ENCODE results near the gene ARHGAP24. TPM values are rescaled to one million over a fixed set of nuclear protein-coding genes. Genes with fewer than 3 reads are reported as not detected.

ARHGAP24 gene
- total and polyA plus RNA-seq, 2 experiments from 2014 or later: 0.21 to 0.36 TPM

GRCh38 chr4:85591406-85592098 lies 116.6 kb downstream of the ARHGAP24 start:
- H3K27ac ChIP-seq (ENCODE audit: low read depth): no peak overlapping the region
- no peak overlapping the region for H3K4me2 ChIP-seq
- Mint-ChIP-seq H3K4me3 (no peak overlapping the region), H3K27ac (no peak overlapping the region), H3K9me3 (no peaks in the 10 kb centered on the region), H3K4me1 (peaks cover 8% of the 10 kb centered on the region), H3K36me3 (ENCODE audit: low read depth) (no peaks in the 10 kb centered on the region), H3K27me3 (ENCODE audit: insufficient read depth, low read depth, poor library complexity) (no peaks in the 10 kb centered on the region)
- peaks cover 5% of the 10 kb centered on the region; the same call in 1 of the 2 replicates for H3K4me1 ChIP-seq (ENCODE audit: insufficient read depth)
- no peak overlapping the region for H2AFZ ChIP-seq
- no peak for TF ChIP-seq EZH2 (IDR thresholded peaks at IDR 0.05; ENCODE audit: low read depth, unreplicated experiment)
- TF ChIP-seq EZH2phosphoT487 (IDR thresholded peaks at IDR 0.05; ENCODE audit: unreplicated experiment): no peak
- TF ChIP-seq ZNF331 (CRISPR knock-in tag; IDR thresholded peaks at IDR 0.05; ENCODE audit: low read depth): no peak
- TF ChIP-seq NANOG (IDR thresholded peaks at IDR 0.05; ENCODE audit: borderline replicate concordance): no peak
- TF ChIP-seq JUNB (IDR thresholded peaks at IDR 0.05; ENCODE audit: unreplicated experiment): no peak
- no peak for TF ChIP-seq POLR2AphosphoS5 (IDR thresholded peaks at IDR 0.05; ENCODE audit: low read depth)
- no peak for TF ChIP-seq ETS1 (IDR thresholded peaks at IDR 0.05)
- no peak for TF ChIP-seq STAT1 (IDR thresholded peaks at IDR 0.05; ENCODE audit: unreplicated experiment)
- TF ChIP-seq CTCF (conservative IDR thresholded peaks at IDR 0.05; ENCODE audit: low read depth in 2 of 2): no peak
- no peak for TF ChIP-seq CREB1 (CRISPR knock-in tag; IDR thresholded peaks at IDR 0.05; ENCODE audit: low read depth)
- no peak for TF ChIP-seq ZNF462 (CRISPR knock-in tag; IDR thresholded peaks at IDR 0.05)
- TF ChIP-seq REST (IDR thresholded peaks at IDR 0.05; ENCODE audit: unreplicated experiment): no peak
- no peak for TF ChIP-seq ZNF114 (CRISPR knock-in tag; IDR thresholded peaks at IDR 0.05)
- ATAC-seq (no peak), DNase-seq (ENCODE audit: low spot score) (no peak)
- H3K4me3 ChIP-seq: no peak overlapping the region
- no peaks in the 10 kb centered on the region for H3K79me2 ChIP-seq (replicated peaks; ENCODE audit: insufficient read depth)
- no peaks in the 10 kb centered on the region for H3K36me3 ChIP-seq (ENCODE audit: insufficient read depth)
- H3K9me2 ChIP-seq (ENCODE audit: insufficient read depth): no peaks in the 10 kb centered on the region
- H3K27me3 ChIP-seq (ENCODE audit: insufficient read depth): no peaks in the 10 kb centered on the region
- H4K20me1 ChIP-seq (replicated peaks; ENCODE audit: insufficient read depth): no peaks in the 10 kb centered on the region; the same call in 1 of the 2 replicates
- no peaks in the 10 kb centered on the region for H3F3A ChIP-seq (replicated peaks; ENCODE audit: low read depth)
